T-helper 1 cell treated with Interleukin-12 subunit alpha and Interleukin-12 subunit beta and Interleukin-4 antibody, amounts not matched to agents 30 μg/mL and 1 μg/mL, for 36 hours (primary cell): ENCODE results near the gene LRRC17.
"Not testable (repeated sequence)": the region's sequence is repeated elsewhere in the genome, so short reads cannot be mapped to it uniquely, and the experiment has no call there.

ENCODE experiments used
- H3K27ac Mint-ChIP-seq: one replicate; pipeline ENCODE4 v1.8.0; 2021; ENCODE audit warnings: mild to moderate bottlenecking, mixed read lengths
- H3K27me3 Mint-ChIP-seq: one replicate; pipeline ENCODE4 v1.8.0; 2021; ENCODE audit warnings: low read depth, mixed read lengths
- H3K36me3 Mint-ChIP-seq: one replicate; pipeline ENCODE4 v1.8.0; 2021; ENCODE audit warnings: low read depth, mixed read lengths
- H3K4me1 Mint-ChIP-seq: one replicate; pipeline ENCODE4 v1.8.0; 2021; ENCODE audit warnings: low read depth, mixed read lengths
- H3K4me3 Mint-ChIP-seq: one replicate; pipeline ENCODE4 v1.8.0; 2021; ENCODE audit warnings: mild to moderate bottlenecking, moderate library complexity, mixed read lengths
- H3K9me3 Mint-ChIP-seq: one replicate; pipeline ENCODE4 v1.8.0; 2021; ENCODE audit warnings: mixed read lengths

LRRC17 gene

DNA sequence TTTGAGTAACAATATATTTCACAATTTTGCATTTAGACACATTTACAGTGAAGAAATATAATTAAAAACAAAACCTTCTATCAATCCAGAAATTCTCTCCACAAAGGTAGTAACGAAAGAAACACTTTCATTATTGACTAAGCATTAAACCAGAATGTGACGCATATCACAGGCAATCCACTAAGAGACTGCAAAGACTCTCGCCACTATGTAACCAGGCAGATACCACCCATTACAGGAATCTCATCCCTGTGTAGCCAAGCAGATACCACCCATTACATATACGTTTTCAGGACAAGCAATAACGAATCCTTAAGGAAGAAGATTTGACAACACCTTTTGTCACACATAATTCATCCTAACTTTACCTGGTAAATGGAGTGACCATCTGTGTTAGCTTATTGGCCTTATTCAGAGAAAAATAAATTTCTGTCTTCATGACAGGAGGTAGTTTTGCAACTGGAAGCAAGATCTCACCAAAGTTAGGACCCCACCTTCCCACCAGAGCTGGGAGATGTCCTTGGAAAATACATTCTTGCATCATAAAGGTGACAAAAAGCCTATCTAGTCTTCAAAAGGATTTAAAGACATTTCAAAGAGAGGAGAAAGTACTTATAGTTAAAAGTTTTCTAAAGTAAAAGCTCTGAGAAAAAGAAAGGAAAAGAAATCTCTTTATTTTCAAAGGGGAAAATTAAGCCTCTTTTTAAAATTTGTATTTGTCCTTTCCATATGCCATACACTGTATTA, 30.8 kb downstream of the LRRC17 start:
- Mint-ChIP-seq H3K27me3 (peaks cover 6% of the 10 kb centered on the region), H3K4me3 (no peak overlapping the region), H3K36me3 (no peaks in the 10 kb centered on the region), H3K4me1 (peaks cover 3% of the 10 kb centered on the region), H3K27ac (no peak overlapping the region), H3K9me3 (no peaks in the 10 kb centered on the region)

DNA sequence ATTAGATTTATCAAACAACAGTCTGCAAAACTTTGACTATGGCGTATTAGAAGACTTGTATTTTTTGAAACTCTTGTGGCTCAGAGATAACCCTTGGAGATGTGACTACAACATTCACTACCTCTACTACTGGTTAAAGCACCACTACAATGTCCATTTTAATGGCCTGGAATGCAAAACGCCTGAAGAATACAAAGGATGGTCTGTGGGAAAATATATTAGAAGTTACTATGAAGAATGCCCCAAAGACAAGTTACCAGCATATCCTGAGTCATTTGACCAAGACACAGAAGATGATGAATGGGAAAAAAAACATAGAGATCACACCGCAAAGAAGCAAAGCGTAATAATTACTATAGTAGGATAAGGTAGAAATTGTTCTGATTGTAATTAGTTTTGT, 31.4 kb downstream of the LRRC17 start:
- H3K36me3 Mint-ChIP-seq, result no peaks in the 10 kb centered on the region
- H3K4me3 Mint-ChIP-seq, result no peak overlapping the region
- H3K27ac Mint-ChIP-seq, result no peak overlapping the region
- peaks cover 6% of the 10 kb centered on the region for H3K27me3 Mint-ChIP-seq
- peaks cover 3% of the 10 kb centered on the region for H3K4me1 Mint-ChIP-seq
- no peaks in the 10 kb centered on the region for H3K9me3 Mint-ChIP-seq

DNA sequence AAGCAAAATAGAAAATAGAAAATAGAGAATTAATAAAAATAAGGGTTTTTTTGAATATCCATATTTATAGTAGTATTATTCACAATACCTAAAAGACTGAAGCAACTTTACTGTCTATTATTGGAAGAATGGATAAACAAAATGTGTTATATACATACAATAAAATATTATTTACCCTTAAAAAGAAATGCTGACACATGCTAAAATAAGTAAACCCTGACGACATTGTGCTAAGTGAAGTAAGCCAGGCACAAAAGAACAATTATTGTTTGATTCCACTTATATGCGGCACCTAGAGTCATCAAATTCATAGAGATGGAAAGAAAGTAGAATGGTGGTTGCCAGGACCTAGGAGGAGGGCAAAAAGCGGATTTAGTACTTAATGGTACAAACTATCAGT, 39.0 kb downstream of the LRRC17 start:
- no peak overlapping the region for H3K4me3 Mint-ChIP-seq
- H3K9me3 Mint-ChIP-seq, result peaks cover 30% of the 10 kb centered on the region
- no peaks in the 10 kb centered on the region for H3K4me1 Mint-ChIP-seq
- H3K27me3 Mint-ChIP-seq, result no peaks in the 10 kb centered on the region
- H3K27ac Mint-ChIP-seq, result no peak overlapping the region
- peaks cover 2% of the 10 kb centered on the region for H3K36me3 Mint-ChIP-seq

DNA sequence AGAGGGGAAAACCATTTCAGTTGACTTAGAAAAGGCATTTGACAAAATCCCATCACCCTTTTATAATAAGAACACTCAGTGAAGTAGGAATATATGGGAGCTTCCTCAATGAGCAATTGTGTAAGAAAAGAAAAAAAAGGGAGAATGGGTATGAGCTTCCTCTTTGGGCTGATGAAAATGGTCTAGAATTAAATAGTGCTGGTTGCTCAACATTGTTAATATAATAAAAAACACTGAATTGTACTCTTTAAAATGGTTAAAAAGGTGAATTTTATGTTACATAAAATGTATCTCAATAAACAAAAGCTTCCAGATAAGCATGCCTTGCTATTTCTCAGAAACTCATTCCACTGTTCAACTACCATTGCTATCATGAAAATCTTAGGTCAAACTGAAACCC, 40.6 kb downstream of the LRRC17 start:
- peaks cover 30% of the 10 kb centered on the region for H3K9me3 Mint-ChIP-seq
- no peaks in the 10 kb centered on the region for H3K27me3 Mint-ChIP-seq
- no peaks in the 10 kb centered on the region for H3K4me1 Mint-ChIP-seq
- H3K4me3 Mint-ChIP-seq, result no peak overlapping the region
- peaks cover 2% of the 10 kb centered on the region for H3K36me3 Mint-ChIP-seq
- H3K27ac Mint-ChIP-seq, result no peak overlapping the region

DNA sequence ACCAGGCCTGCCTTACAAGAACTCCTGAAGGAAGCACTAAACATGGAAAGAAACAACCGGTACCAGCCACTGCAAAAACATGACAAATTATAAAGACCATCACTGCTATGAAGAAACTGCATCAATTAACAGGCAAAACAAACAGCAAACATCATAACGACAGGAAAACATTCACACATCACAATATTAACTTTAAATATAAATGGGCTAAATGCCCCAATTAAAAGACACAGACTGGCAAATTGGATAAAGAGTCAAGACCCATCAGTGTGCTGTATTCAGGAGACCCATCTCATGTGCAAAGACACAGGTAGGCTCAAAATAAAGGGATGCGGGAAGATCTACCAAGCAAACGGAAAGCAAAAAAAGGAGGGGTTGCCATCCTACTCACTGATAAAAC, 41.6 kb downstream of the LRRC17 start:
- H3K4me1 Mint-ChIP-seq, H3K27me3 Mint-ChIP-seq, H3K36me3 Mint-ChIP-seq, H3K27ac Mint-ChIP-seq, H3K4me3 Mint-ChIP-seq: not testable (repeated sequence)
- peaks cover 30% of the 10 kb centered on the region for H3K9me3 Mint-ChIP-seq

DNA sequence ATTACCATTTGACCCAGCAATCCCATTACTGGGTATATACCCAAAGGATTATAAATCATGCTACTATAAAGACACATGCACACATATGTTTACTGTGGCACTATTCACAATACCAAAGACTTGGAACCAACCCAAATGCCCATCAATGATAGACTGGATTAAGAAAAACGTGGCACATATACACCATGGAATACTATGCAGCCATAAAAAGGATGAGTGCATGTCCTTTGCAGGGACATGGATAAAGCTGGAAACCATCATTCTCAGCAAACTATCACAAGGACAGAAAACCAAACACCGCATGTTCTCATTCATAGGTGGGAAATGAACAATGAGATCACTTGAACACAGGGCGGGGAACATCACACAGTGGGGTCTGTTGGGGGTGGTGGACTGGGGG, 45.2 kb downstream of the LRRC17 start:
- not testable (repeated sequence) for H3K27ac Mint-ChIP-seq, H3K4me3 Mint-ChIP-seq, H3K27me3 Mint-ChIP-seq, H3K36me3 Mint-ChIP-seq, H3K4me1 Mint-ChIP-seq
- peaks cover 24% of the 10 kb centered on the region for H3K9me3 Mint-ChIP-seq

- not testable (repeated sequence) for H3K27me3 Mint-ChIP-seq, H3K27ac Mint-ChIP-seq, H3K9me3 Mint-ChIP-seq
Measured at GRCh38 chr7:102961993-102962392, 49.2 kb downstream of the LRRC17 start.

GRCh38 chr7:102966465-102966864, 53.7 kb downstream of the LRRC17 start:
- no peak overlapping the region for H3K4me3 Mint-ChIP-seq
- H3K4me1 Mint-ChIP-seq, result no peaks in the 10 kb centered on the region
- H3K27me3 Mint-ChIP-seq, result no peaks in the 10 kb centered on the region
- no peak overlapping the region for H3K27ac Mint-ChIP-seq
- no peaks in the 10 kb centered on the region for H3K36me3 Mint-ChIP-seq
- no peaks in the 10 kb centered on the region for H3K9me3 Mint-ChIP-seq

More at GRCh38 chr7:102961993-102962392, 49.2 kb downstream of the LRRC17 start:
- not testable (repeated sequence) for H3K4me1 Mint-ChIP-seq, H3K36me3 Mint-ChIP-seq, H3K4me3 Mint-ChIP-seq

DNA sequence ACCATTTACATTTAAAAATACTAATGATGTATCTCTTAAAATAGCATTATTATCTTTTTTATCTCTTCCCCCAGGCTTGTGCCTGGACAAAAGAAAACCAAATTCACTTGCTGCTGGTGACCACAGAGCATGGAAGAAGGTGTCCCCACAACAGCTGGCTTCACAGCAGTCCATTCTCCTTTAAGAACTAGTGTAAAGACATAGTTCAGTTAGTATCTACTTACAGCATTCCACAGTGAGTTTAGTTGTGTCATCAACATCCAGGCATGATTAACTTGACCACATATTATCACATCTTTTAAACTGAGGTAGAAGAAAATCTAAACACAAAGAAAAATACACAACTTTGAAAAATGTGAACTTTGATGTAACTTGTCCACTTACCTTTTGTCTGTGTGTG, 55.0 kb downstream of the LRRC17 start:
- Mint-ChIP-seq H3K4me1 (no peaks in the 10 kb centered on the region), H3K27ac (no peak overlapping the region), H3K27me3 (no peaks in the 10 kb centered on the region), H3K4me3 (no peak overlapping the region), H3K36me3 (no peaks in the 10 kb centered on the region), H3K9me3 (no peaks in the 10 kb centered on the region)

GRCh38 chr7:102973096-102973802, 60.4 kb downstream of the LRRC17 start:
- H3K4me3 Mint-ChIP-seq, result no peak overlapping the region

DNA sequence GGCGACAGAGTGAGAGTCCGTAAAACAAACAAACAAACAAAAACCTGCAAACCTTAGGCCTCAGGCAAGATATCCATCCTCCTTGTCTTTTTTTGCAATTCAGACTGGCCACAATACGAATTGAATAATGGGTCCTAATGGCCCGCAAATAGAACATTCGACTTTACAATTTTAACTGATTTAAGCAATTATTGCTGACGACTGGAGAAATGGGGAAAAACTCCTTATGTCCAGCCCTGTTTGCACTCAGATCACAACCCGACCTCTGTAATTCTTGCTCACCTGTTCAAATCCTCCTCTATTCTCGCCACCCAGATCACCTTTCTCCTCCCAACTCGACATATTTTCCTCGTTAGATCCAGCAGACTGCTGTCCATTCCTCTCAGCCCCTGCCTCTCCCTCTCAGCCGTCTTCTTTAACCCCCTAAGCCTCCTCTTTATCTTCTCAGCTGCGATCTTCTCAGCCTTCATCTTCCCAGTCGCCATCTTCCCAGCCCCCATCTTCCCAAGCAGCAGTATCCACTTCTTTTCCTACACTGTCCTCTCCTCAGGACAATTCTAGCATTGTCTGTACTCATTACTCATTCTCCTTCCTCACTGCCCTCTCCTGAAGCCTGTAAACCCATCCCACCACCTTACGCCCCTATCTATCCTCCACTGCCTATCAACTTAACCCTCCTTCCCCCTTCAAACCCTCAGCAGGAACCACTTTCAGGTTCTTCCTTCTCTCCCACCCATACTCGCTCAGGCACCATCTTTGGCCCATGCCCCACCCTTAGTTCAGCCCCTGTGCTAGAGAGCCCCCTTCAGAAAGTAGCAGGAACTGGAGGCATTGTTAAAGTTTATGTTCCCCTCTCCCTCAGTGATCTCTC, 61.8 kb downstream of the LRRC17 start:
- Mint-ChIP-seq H3K27me3 (no peaks in the 10 kb centered on the region), H3K4me1 (no peaks in the 10 kb centered on the region), H3K27ac (no peak overlapping the region), H3K36me3 (no peaks in the 10 kb centered on the region), H3K9me3 (no peaks in the 10 kb centered on the region), H3K4me3 (no peak overlapping the region)

More at GRCh38 chr7:102973096-102973802, 60.4 kb downstream of the LRRC17 start:
- Mint-ChIP-seq H3K36me3 (no peaks in the 10 kb centered on the region), H3K9me3 (no peaks in the 10 kb centered on the region), H3K27ac (no peak overlapping the region), H3K27me3 (no peaks in the 10 kb centered on the region), H3K4me1 (no peaks in the 10 kb centered on the region)

DNA sequence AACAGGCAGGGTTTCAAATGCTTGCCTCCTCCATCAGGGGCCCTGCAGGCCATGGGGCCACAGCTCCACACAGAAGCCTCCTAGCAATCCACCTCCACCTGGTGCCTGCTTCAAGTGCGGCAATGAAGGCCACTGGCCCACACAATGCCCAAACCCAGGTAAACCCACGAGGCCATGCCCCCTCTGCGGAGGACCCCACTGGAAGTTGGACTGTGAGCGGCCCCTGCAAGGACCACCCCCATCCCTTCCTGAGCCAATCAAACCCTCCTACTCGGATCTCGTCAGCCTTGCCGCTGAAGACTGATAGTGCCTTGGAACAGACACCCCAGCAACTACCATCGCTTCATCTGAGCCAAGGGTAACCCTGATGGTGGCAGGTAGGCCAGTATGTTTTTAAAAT, 63.1 kb downstream of the LRRC17 start:
- H3K4me1 Mint-ChIP-seq, result no peaks in the 10 kb centered on the region
- H3K4me3 Mint-ChIP-seq, result no peak overlapping the region
- H3K9me3 Mint-ChIP-seq, result no peaks in the 10 kb centered on the region

GRCh38 chr7:102976493-102976892, 63.7 kb downstream of the LRRC17 start:
- Mint-ChIP-seq H3K4me3 (no peak overlapping the region), H3K27me3 (no peaks in the 10 kb centered on the region), H3K9me3 (no peaks in the 10 kb centered on the region), H3K36me3 (no peaks in the 10 kb centered on the region), H3K4me1 (no peaks in the 10 kb centered on the region), H3K27ac (no peak overlapping the region)

More for the DNA sequence above, 63.1 kb downstream of the LRRC17 start:
- no peaks in the 10 kb centered on the region for H3K27me3 Mint-ChIP-seq
- no peak overlapping the region for H3K27ac Mint-ChIP-seq
- H3K36me3 Mint-ChIP-seq, result no peaks in the 10 kb centered on the region

DNA sequence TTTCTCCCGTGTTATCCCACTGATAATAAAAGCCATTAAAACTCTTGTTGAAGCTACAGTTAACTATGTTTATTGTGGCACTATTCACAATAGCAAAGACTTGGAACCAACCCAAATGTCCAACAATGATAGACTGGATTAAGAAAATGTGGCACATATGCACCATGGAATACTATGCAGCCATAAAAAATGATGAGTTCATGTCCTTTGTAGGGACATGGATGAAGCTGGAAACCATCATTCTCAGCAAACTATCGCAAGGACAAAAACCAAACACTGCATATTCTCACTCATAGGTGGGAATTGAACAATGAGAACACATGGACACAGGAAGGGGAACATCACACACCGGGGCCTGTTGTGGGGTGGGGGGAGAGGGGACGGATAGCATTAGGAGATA, 64.8 kb downstream of the LRRC17 start:
- H3K27me3 Mint-ChIP-seq, H3K36me3 Mint-ChIP-seq, H3K4me3 Mint-ChIP-seq, H3K9me3 Mint-ChIP-seq, H3K27ac Mint-ChIP-seq, H3K4me1 Mint-ChIP-seq: not testable (repeated sequence)

DNA sequence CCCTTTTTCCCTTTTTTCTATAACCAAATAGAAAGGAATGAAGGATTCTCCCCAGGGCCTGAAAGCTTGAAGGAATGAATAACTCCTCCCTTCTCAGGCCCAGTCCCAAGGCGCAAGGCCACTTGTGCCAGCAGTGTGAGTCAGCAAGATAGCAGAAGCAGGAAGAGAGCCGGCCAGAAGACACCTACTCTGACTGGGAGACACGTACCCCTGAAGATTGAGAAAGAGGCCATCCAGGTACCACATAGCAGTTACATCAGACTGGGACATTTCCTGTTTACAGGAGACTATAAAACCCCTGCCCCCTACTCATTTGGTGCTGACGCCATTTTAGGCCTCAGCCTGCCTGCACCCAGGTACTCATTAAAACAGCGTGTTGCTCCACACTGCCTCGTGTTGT, 65.5 kb downstream of the LRRC17 start:
- Mint-ChIP-seq H3K27ac (no peak overlapping the region), H3K4me3 (no peak overlapping the region), H3K9me3 (no peaks in the 10 kb centered on the region), H3K4me1 (no peaks in the 10 kb centered on the region), H3K36me3 (no peaks in the 10 kb centered on the region), H3K27me3 (no peaks in the 10 kb centered on the region)
